GM12872 (cell line): Measurements from ENCODE around the gene FLG.

Source experiments
- TF ChIP-seq, protein P1 (sequence below): IDR thresholded peaks from 3 replicates; pipeline ENCODE4 v1.5.1; 2011; ENCODE audit warnings: low read depth, mild to moderate bottlenecking, low read length, moderate library complexity; ENCODE audit not compliant: insufficient read depth

Gene FLG

DNA sequence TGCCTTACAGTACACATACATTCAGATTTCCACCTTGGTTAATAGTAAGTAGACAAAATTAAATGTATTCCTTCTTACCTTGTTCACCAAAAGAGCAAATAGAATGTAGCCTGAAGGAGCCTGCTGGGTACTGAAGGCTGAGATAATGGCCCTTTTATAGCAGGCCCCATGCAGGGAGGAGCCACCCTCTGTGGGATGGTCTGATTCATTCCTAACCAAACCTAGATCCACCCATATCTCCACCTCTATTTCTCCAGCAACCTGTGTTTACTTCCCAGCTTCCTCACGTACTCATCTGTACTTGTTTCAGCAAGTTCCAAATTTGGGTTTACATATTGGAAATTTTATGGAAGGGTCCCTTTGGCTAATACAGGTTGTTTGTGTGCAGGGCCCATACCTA lies at the start of gene FLG:
Gene FLG (minus strand): TSS at position 129 of the 400 bp plus-strand sequence. CDS start 9,783 bp downstream, outside the sequence.
- TF ChIP-seq, protein P1, sequence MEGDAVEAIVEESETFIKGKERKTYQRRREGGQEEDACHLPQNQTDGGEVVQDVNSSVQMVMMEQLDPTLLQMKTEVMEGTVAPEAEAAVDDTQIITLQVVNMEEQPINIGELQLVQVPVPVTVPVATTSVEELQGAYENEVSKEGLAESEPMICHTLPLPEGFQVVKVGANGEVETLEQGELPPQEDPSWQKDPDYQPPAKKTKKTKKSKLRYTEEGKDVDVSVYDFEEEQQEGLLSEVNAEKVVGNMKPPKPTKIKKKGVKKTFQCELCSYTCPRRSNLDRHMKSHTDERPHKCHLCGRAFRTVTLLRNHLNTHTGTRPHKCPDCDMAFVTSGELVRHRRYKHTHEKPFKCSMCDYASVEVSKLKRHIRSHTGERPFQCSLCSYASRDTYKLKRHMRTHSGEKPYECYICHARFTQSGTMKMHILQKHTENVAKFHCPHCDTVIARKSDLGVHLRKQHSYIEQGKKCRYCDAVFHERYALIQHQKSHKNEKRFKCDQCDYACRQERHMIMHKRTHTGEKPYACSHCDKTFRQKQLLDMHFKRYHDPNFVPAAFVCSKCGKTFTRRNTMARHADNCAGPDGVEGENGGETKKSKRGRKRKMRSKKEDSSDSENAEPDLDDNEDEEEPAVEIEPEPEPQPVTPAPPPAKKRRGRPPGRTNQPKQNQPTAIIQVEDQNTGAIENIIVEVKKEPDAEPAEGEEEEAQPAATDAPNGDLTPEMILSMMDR, result no peak

DNA sequence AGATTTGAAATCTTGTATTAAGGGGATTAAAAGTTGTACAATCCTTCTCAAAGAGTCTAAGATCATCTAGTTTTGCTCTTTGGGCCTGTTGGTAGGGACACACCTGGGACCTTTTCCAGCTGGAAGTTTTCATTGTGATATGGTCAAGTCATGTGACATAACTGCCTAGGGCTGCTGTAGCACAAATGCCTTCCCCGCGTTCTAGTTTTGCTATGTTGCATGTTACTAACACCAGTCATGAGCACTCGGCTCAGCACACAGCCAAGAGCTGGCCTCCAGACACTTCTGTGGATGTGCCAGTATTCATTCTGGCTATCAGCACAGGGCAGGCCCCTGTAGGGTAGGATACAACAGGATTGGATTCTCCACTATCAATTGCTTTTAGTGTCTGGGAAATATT lies 49.4 kb upstream of the FLG start:
- TF ChIP-seq, protein P1, result no peak

DNA sequence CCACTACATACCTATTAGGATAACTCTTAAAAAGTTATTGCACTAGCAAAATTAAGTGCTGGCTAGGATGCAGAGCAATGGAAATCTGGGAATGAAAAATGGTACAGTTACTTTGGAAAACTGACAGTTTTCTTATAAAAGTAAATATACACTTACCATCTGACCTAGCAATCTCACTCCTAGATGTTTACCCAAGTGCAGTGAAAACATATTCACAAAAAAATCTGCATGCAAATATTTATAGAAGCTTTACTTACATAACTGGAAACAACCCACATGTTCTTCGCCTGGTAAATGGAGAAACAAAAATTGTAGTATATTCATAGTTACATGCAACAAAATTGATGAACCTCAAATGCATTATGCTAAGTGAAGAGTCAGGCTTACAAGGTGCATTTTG lies 47.6 kb upstream of the FLG start:
- TF ChIP-seq, protein P1, result no peak

- TF ChIP-seq, protein P1, result no peak
Measured at GRCh38 chr1:152367436-152367835, 42.4 kb upstream of the FLG start.

GRCh38 chr1:152359906-152360305 lies 34.9 kb upstream of the FLG start, which contains the start of gene FLG2:
Gene FLG2 (minus strand): TSS chr1:152360006. CDS start chr1:152358884, 1,122 bp downstream.
- TF ChIP-seq, protein P1, result no peak

DNA sequence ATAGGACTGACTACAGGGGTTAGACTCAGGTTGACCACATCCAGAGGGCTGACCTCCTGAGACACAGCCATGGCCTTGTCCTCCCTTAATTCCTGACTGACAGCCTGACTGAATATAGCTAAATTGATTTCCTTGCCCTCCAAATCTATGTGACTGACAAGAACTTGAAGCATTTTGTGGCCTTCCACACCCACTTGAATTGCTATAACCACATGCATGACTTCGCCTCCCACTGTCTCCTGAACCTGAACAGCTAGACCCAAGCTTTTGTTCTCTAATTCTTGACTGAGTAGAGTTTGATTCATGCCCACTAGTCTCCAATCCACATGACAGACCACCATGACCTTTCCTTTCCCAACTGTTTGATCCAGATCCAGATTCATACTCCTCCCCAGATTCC lies 31.7 kb upstream of the FLG start:
- TF ChIP-seq, protein P1, result no peak

- TF ChIP-seq, protein P1, result no peak
Measured at GRCh38 chr1:152349611-152350010, 24.6 kb upstream of the FLG start.

- TF ChIP-seq, protein P1, result peak; percentile 27; the same call in 1 of the 3 replicates
Measured at GRCh38 chr1:152348447-152348846, 23.4 kb upstream of the FLG start.
